ENCODE measurements around the gene LRRC1.

- TF ChIP-seq POLR2A (IDR thresholded peaks at IDR 0.05) (no peak), CTCF (IDR thresholded peaks at IDR 0.05) (no peak)
Observed at GRCh38 chr6:53828215-53828614, 33.4 kb downstream of the LRRC1 start.
